GM23338 (cell line): Measurements from ENCODE around the gene KCNMA1. TPM values are rescaled to one million over a fixed set of nuclear protein-coding genes. Genes with fewer than 3 reads are reported as not detected.

Source experiments
- ATAC-seq: fragments of 200-7000 bp; cut with Tn5 transposase; 3 replicates; pipeline ENCODE4 v1.9.1; 2020
- DNase-seq: peaks from one replicate; pipeline ENCODE4 v3.0.0-alpha.2; 2015; ENCODE audit warnings: low spot score
- H2AFZ ChIP-seq: fragments of 200-600 bp; sonication (generic); 2 replicates; pipeline ENCODE4 v1.8.0; 2016; ENCODE audit warnings: antibody characterized with exemption, mild to moderate bottlenecking, moderate library complexity
- H3F3A ChIP-seq: fragments of 200-600 bp; sonication (generic); replicated peaks from 2 replicates; pipeline ENCODE4 v1.8.0; 2017; ENCODE audit warnings: antibody characterized with exemption, mixed run types, low read depth
- H3K27ac ChIP-seq: fragments of 200-600 bp; sonication (generic); 2 replicates; pipeline ENCODE4 v1.6.1; 2016; ENCODE audit warnings: low read depth
- H3K27me3 ChIP-seq: fragments of 200-600 bp; sonication (generic); 2 replicates; pipeline ENCODE4 v1.8.0; 2016; ENCODE audit warnings: mild to moderate bottlenecking, mixed run types, moderate library complexity; ENCODE audit not compliant: insufficient read depth
- H3K36me3 ChIP-seq: fragments of 200-600 bp; sonication (generic); 2 replicates; pipeline ENCODE4 v1.8.0; 2016; ENCODE audit warnings: mild to moderate bottlenecking; ENCODE audit not compliant: insufficient read depth
- H3K4me1 ChIP-seq: fragments of 200-600 bp; sonication (generic); 2 replicates; pipeline ENCODE4 v1.8.0; 2016; ENCODE audit warnings: mild to moderate bottlenecking, moderate library complexity; ENCODE audit not compliant: insufficient read depth
- H3K4me2 ChIP-seq: fragments of 200-600 bp; sonication (generic); 2 replicates; pipeline ENCODE4 v1.7.1; 2017; ENCODE audit warnings: mixed run types
- H3K4me3 ChIP-seq: fragments of 200-600 bp; sonication (generic); 2 replicates; pipeline ENCODE4 v1.6.1; 2016; ENCODE audit warnings: mixed run types
- H3K79me2 ChIP-seq: fragments of 200-600 bp; sonication (generic); replicated peaks from 2 replicates; pipeline ENCODE4 v1.8.0; 2017; ENCODE audit warnings: mild to moderate bottlenecking; ENCODE audit not compliant: insufficient read depth
- H3K9me2 ChIP-seq: fragments of 200-600 bp; sonication (generic); 2 replicates; pipeline ENCODE4 v1.8.0; 2017; ENCODE audit not compliant: insufficient read depth
- H4K20me1 ChIP-seq: fragments of 200-600 bp; sonication (generic); replicated peaks from 2 replicates; pipeline ENCODE4 v1.8.0; 2017; ENCODE audit warnings: mild to moderate bottlenecking; ENCODE audit not compliant: insufficient read depth
- H3K27ac Mint-ChIP-seq: 2 replicates; pipeline ENCODE4 v1.8.0; 2020; ENCODE audit warnings: inconsistent platforms, mild to moderate bottlenecking, moderate library complexity, mixed read lengths
- H3K27me3 Mint-ChIP-seq: 3 replicates; pipeline ENCODE4 v1.8.0; 2022; ENCODE audit warnings: low read depth, mild to moderate bottlenecking, moderate library complexity, mixed read lengths, inconsistent platforms; ENCODE audit not compliant: insufficient read depth, poor library complexity
- H3K36me3 Mint-ChIP-seq: 3 replicates; pipeline ENCODE4 v1.8.0; 2021; ENCODE audit warnings: low read depth, mild to moderate bottlenecking, inconsistent platforms, moderate library complexity, mixed read lengths
- H3K4me1 Mint-ChIP-seq: 3 replicates; pipeline ENCODE4 v1.8.0; 2020; ENCODE audit warnings: mild to moderate bottlenecking, inconsistent platforms, mixed read lengths
- H3K4me3 Mint-ChIP-seq: 3 replicates; pipeline ENCODE4 v1.8.0; 2021; ENCODE audit warnings: moderate library complexity, mild to moderate bottlenecking, inconsistent platforms, mixed read lengths
- H3K9me3 Mint-ChIP-seq: 3 replicates; pipeline ENCODE4 v1.8.0; 2020; ENCODE audit warnings: moderate library complexity, mild to moderate bottlenecking, inconsistent platforms, mixed read lengths
- CREB1 ChIP-seq: fragments of 250-450 bp; sonication (Bioruptor Pico); IDR thresholded peaks from 2 replicates; pipeline ENCODE4 v1.5.0; 2020; ENCODE audit warnings: low read depth, mild to moderate bottlenecking, moderate library complexity
- CTCF ChIP-seq, 2 experiments: fragments of 200-600 bp in 1 of 2; sonication (generic) in 1 of 2; conservative IDR thresholded peaks; 2 replicates each; pipeline versions ENCODE4 v1.5.1 to v1.6.1; 2016 to 2017; ENCODE audit warnings: antibody characterized with exemption in 2 of 2, low read depth in 2 of 2, mild to moderate bottlenecking in 2 of 2, moderate library complexity in 1 of 2
- EZH2phosphoT487 ChIP-seq: fragments of 200-600 bp; sonication (generic); IDR thresholded peaks from one replicate; pipeline ENCODE4 v1.8.1; 2018; ENCODE audit warnings: antibody characterized with exemption; ENCODE audit not compliant: unreplicated experiment
- JUNB ChIP-seq: IDR thresholded peaks from one replicate; pipeline ENCODE4 v1.6.1; 2016; ENCODE audit warnings: antibody characterized with exemption; ENCODE audit not compliant: unreplicated experiment
- NANOG ChIP-seq: IDR thresholded peaks from 2 replicates; pipeline ENCODE4 v1.6.1; 2016; ENCODE audit warnings: antibody characterized with exemption, borderline replicate concordance
- POLR2AphosphoS5 ChIP-seq: IDR thresholded peaks from 2 replicates; pipeline ENCODE4 v1.6.1; 2016; ENCODE audit warnings: antibody characterized with exemption, low read depth
- REST ChIP-seq: IDR thresholded peaks from one replicate; pipeline ENCODE4 v1.6.1; 2018; ENCODE audit warnings: antibody characterized with exemption; ENCODE audit not compliant: unreplicated experiment
- ZNF114 ChIP-seq: fragments of 250-450 bp; sonication (Bioruptor Pico); IDR thresholded peaks from 2 replicates; pipeline ENCODE4 v1.5.0; 2020; ENCODE audit warnings: mild to moderate bottlenecking, moderate library complexity
- ZNF331 ChIP-seq: fragments of 250-450 bp; sonication (Bioruptor Pico); IDR thresholded peaks from 2 replicates; pipeline ENCODE4 v1.5.0; 2020; ENCODE audit warnings: low read depth, mild to moderate bottlenecking, moderate library complexity
- ZNF462 ChIP-seq: fragments of 250-450 bp; sonication (Bioruptor Pico); IDR thresholded peaks from 2 replicates; pipeline ENCODE4 v1.5.0; 2020; ENCODE audit warnings: mild to moderate bottlenecking, moderate library complexity
- polyA plus RNA-seq: library from polyadenylated mRNA; unstranded; fragments of >200 nt; fragmentation: Nextera tagmentation; extraction: Ambion mirVana; gene quantifications from 2 replicates; pipeline ENCODE4 v1.2.1, GENCODE V29; 2016
- total RNA-seq: library from RNA; depleted of rRNA; stranded (reverse); fragments of >200 nt; shearing (Covaris generic); gene quantifications from 2 replicates; pipeline ENCODE4 v1.2.3, GENCODE V29; 2014

Gene KCNMA1
- total and polyA plus RNA-seq, 2 experiments from 2014 or later = 8.2 to 9.0 TPM

- no peak overlapping the region for H3K4me3 Mint-ChIP-seq
- H3K4me1 Mint-ChIP-seq = peaks cover 13% of the 10 kb centered on the region
- H3K9me3 Mint-ChIP-seq = no peaks in the 10 kb centered on the region
- no peaks in the 10 kb centered on the region for H3F3A ChIP-seq
- H3K27me3 Mint-ChIP-seq = peaks cover 2% of the 10 kb centered on the region
- no peaks in the 10 kb centered on the region for H3K27me3 ChIP-seq
- H3K4me3 ChIP-seq = no peak overlapping the region
- no peaks in the 10 kb centered on the region for H3K36me3 Mint-ChIP-seq
- no peak for ATAC-seq
- peaks cover 11% of the 10 kb centered on the region; the same call in 1 of the 2 replicates for H3K4me1 ChIP-seq
- no peak overlapping the region for H2AFZ ChIP-seq
- H3K79me2 ChIP-seq = no peaks in the 10 kb centered on the region
- no peaks in the 10 kb centered on the region for H3K9me2 ChIP-seq
- H3K27ac ChIP-seq = no peak overlapping the region
- H3K27ac Mint-ChIP-seq = no peak overlapping the region
- TF ChIP-seq POLR2AphosphoS5 = no peak
- TF ChIP-seq ZNF462 (CRISPR knock-in tag) = no peak
- TF ChIP-seq NANOG = no peak
- TF ChIP-seq EZH2phosphoT487 = no peak
- TF ChIP-seq REST = no peak
- no peak for TF ChIP-seq ZNF114 (CRISPR knock-in tag)
- TF ChIP-seq CTCF (conservative IDR thresholded peaks at IDR 0.05; ENCODE audit: low read depth in 2 of 2) = no peak
- no peak for TF ChIP-seq CREB1
- TF ChIP-seq JUNB = no peak
- no peak for TF ChIP-seq ZNF331 (CRISPR knock-in tag)
- H4K20me1 ChIP-seq = no peaks in the 10 kb centered on the region
- H3K4me2 ChIP-seq = no peak overlapping the region
- no peaks in the 10 kb centered on the region for H3K36me3 ChIP-seq
- DNase-seq = no peak
These were observed 177.7 kb downstream of the KCNMA1 start for GRCh38 chr10:77459905-77460304.
